PC-9 (cell line): ENCODE data around the gene FAHD1. TPM values are rescaled to one million over a fixed set of nuclear protein-coding genes. Genes with fewer than 3 reads are reported as not detected.
"Not testable (repeated sequence)": the region's sequence is repeated elsewhere in the genome, so short reads cannot be mapped to it uniquely, and the experiment has no call there.

Experiments used
- BruUV-seq: library from RNA; stranded (reverse); fragments of 400-500 nt; replicated peaks from 2 replicates; lab custom pipeline; 2021; lab: Mats Ljungman, UMichigan
- CTCF ChIA-PET: fragments of 300-600 bp; sonication (Branson Sonifier 250); formaldehyde crosslinking; loops from one replicate; lab custom pipeline; 2022; ENCODE audit warnings: antibody characterized with exemption; lab: Charles Lee
- POLR2A ChIA-PET: fragments of 300-600 bp; sonication (Branson Sonifier 250); formaldehyde crosslinking; loops from one replicate; lab custom pipeline; 2022; ENCODE audit warnings: antibody characterized with exemption; ENCODE audit not compliant: unreplicated experiment; lab: Charles Lee
- DNase-seq, 2 experiments: peaks; one replicate each; pipeline versions ENCODE4 v3.0.0 to v3.0.0-alpha.2; 2015 to 2022; ENCODE audit warnings: mixed read lengths in 1 of 2
- H2AFZ ChIP-seq: fragments of 200-600 bp; sonication (generic); 2 replicates; pipeline ENCODE4 v1.8.1; 2017; ENCODE audit warnings: antibody characterized with exemption
- H3F3A ChIP-seq: fragments of 200-600 bp; sonication (generic); 2 replicates; pipeline ENCODE4 v1.8.1; 2017; ENCODE audit warnings: antibody characterized with exemption, mild to moderate bottlenecking, low read depth; ENCODE audit not compliant: insufficient read depth
- H3K27ac ChIP-seq: fragments of 200-600 bp; sonication (generic); 2 replicates; pipeline ENCODE4 v1.6.1; 2016; ENCODE audit warnings: mixed run types
- H3K27me3 ChIP-seq: fragments of 200-600 bp; sonication (generic); 2 replicates; pipeline ENCODE4 v1.6.1; 2016; ENCODE audit warnings: low read depth, mixed run types; ENCODE audit not compliant: insufficient read depth
- H3K36me3 ChIP-seq: fragments of 200-600 bp; sonication (generic); 2 replicates; pipeline ENCODE4 v1.6.1; 2016; ENCODE audit warnings: low read depth, mixed run types
- H3K4me1 ChIP-seq: fragments of 200-600 bp; sonication (generic); replicated peaks from 2 replicates; pipeline ENCODE4 v1.6.1; 2016; ENCODE audit warnings: mixed run types; ENCODE audit not compliant: insufficient read depth
- H3K4me2 ChIP-seq: fragments of 200-600 bp; sonication (generic); 2 replicates; pipeline ENCODE4 v1.6.1; 2017; ENCODE audit warnings: mixed run types
- H3K4me3 ChIP-seq: fragments of 200-600 bp; sonication (generic); 2 replicates; pipeline ENCODE4 v1.6.1; 2016; ENCODE audit warnings: mixed run types
- H3K79me2 ChIP-seq: fragments of 200-600 bp; sonication (generic); 2 replicates; pipeline ENCODE4 v1.6.1; 2017; ENCODE audit warnings: low read depth, mixed run types
- H3K9me2 ChIP-seq: fragments of 200-600 bp; sonication (generic); 2 replicates; pipeline ENCODE4 v1.8.1; 2017; ENCODE audit warnings: mild to moderate bottlenecking; ENCODE audit not compliant: insufficient read depth
- H3K9me3 ChIP-seq: fragments of 200-600 bp; sonication (generic); 2 replicates; pipeline ENCODE4 v1.8.1; 2016; ENCODE audit warnings: low read depth; ENCODE audit not compliant: insufficient read depth
- H4K20me1 ChIP-seq: fragments of 200-600 bp; sonication (generic); 2 replicates; pipeline ENCODE4 v1.8.1; 2017; ENCODE audit not compliant: insufficient read depth
- CTCF ChIP-seq: fragments of 200-600 bp; sonication (generic); conservative IDR thresholded peaks from 2 replicates; pipeline ENCODE4 v1.6.1; 2017; ENCODE audit warnings: mixed run types, antibody characterized with exemption, mild to moderate bottlenecking, moderate library complexity
- EZH2 ChIP-seq: fragments of 200-600 bp; sonication (generic); IDR thresholded peaks from 2 replicates; pipeline ENCODE4 v1.8.0; 2017; ENCODE audit warnings: antibody characterized with exemption, low read depth
- intact Hi-C: fragments of 100-400 bp; cut with micrococcal nuclease; formaldehyde crosslinking; loops from one replicate; pipeline ENCODE4 v1.10.0; 2022; ENCODE audit not compliant: unreplicated experiment
- total RNA-seq: library from RNA; stranded (reverse); gene quantifications from 2 replicates; pipeline ENCODE4 v1.2.3, GENCODE V29; 2021

FAHD1 gene
- total RNA-seq, 1 experiment from 2014 or later = 26.8 TPM

GRCh38 chr16:1874854-1875253 lies 47.8 kb downstream of the FAHD1 start:
- TF ChIP-seq EZH2 (no peak), CTCF (no peak)
- intact Hi-C loops = loop anchor here (5.0 kb wide), 1 partner anchor 37 kb away; no protein-coding TSS in a partner anchor
- H4K20me1 ChIP-seq = no peaks in the 10 kb centered on the region
- CTCF ChIA-PET = no interaction called here
- H3K79me2 ChIP-seq = no peaks in the 10 kb centered on the region
- no peak for DNase-seq
- H3K4me1 ChIP-seq = peaks cover 29% of the 10 kb centered on the region
- no peaks in the 10 kb centered on the region for H3K36me3 ChIP-seq
- H3F3A ChIP-seq = peaks cover 26% of the 10 kb centered on the region
- H3K27ac ChIP-seq = no peak overlapping the region
- no peak overlapping the region for H3K4me2 ChIP-seq
- POLR2A ChIA-PET = no interaction called here
- no peaks in the 10 kb centered on the region for H3K27me3 ChIP-seq
- no peak overlapping the region for H2AFZ ChIP-seq
- no peaks in the 10 kb centered on the region for H3K9me2 ChIP-seq
- no peaks in the 10 kb centered on the region for H3K9me3 ChIP-seq
- BruUV-seq = no TSS peak
- no peak overlapping the region for H3K4me3 ChIP-seq

GRCh38 chr16:1876066-1876465 lies 49.1 kb downstream of the FAHD1 start:
- DNase-seq, H4K20me1 ChIP-seq, H3K36me3 ChIP-seq, POLR2A ChIA-PET, H3K4me3 ChIP-seq, H3K4me2 ChIP-seq, H3K27me3 ChIP-seq, CTCF ChIA-PET, BruUV-seq, H3K9me2 ChIP-seq, H3K27ac ChIP-seq, H3K79me2 ChIP-seq, intact Hi-C loops, H2AFZ ChIP-seq, H3K9me3 ChIP-seq: not testable (repeated sequence)
- Histone ChIP-seq H3K4me1 (peaks cover 20% of the 10 kb centered on the region), H3F3A (peaks cover 16% of the 10 kb centered on the region)

- no peaks in the 10 kb centered on the region for H3K79me2 ChIP-seq
- H3K27me3 ChIP-seq = no peaks in the 10 kb centered on the region
- no peak overlapping the region for H2AFZ ChIP-seq
- no peaks in the 10 kb centered on the region for H3K9me3 ChIP-seq
- no TSS peak for BruUV-seq
- peaks cover 20% of the 10 kb centered on the region for H3K4me1 ChIP-seq
- no peaks in the 10 kb centered on the region for H3K36me3 ChIP-seq
- intact Hi-C loops = no loop called here
- peaks cover 15% of the 10 kb centered on the region; the same call in 1 of the 2 replicates for H3F3A ChIP-seq
- TF ChIP-seq CTCF = no peak
- no peak for TF ChIP-seq EZH2
- H4K20me1 ChIP-seq = no peaks in the 10 kb centered on the region
- no peak overlapping the region for H3K27ac ChIP-seq
- ChIA-PET CTCF (interaction anchor here (0.7 kb wide), 1 partner anchor 1770 kb away, joined by 3 read pairs; no protein-coding TSS in a partner anchor), POLR2A (no interaction called here)
- H3K9me2 ChIP-seq = no peaks in the 10 kb centered on the region
- no peak overlapping the region for H3K4me2 ChIP-seq
- no peak for DNase-seq
- H3K4me3 ChIP-seq = no peak overlapping the region
Observed at GRCh38 chr16:1876468-1876867, 49.5 kb downstream of the FAHD1 start.

GRCh38 chr16:1877089-1877488 lies 50.1 kb downstream of the FAHD1 start:
- no TSS peak for BruUV-seq
- ChIA-PET POLR2A (no interaction called here), CTCF (interaction anchor here (0.7 kb wide), 1 partner anchor 1770 kb away, joined by 3 read pairs; no protein-coding TSS in a partner anchor)
- DNase-seq = no peak
- Histone ChIP-seq H4K20me1 (no peaks in the 10 kb centered on the region), H3K4me2 (no peak overlapping the region), H3K9me2 (no peaks in the 10 kb centered on the region), H3K36me3 (no peaks in the 10 kb centered on the region), H3K27me3 (no peaks in the 10 kb centered on the region), H3K4me3 (no peak overlapping the region), H3K27ac (no peak overlapping the region), H3F3A (peaks cover 15% of the 10 kb centered on the region; the same call in 1 of the 2 replicates), H3K79me2 (no peaks in the 10 kb centered on the region), H2AFZ (no peak overlapping the region), H3K9me3 (no peaks in the 10 kb centered on the region), H3K4me1 (peaks cover 20% of the 10 kb centered on the region)
- TF ChIP-seq CTCF = no peak
- no peak for TF ChIP-seq EZH2
- intact Hi-C loops = no loop called here
